Measurements from ENCODE around the gene OIP5. TPM values are rescaled to one million over a fixed set of nuclear protein-coding genes. Genes with fewer than 3 reads are reported as not detected.
A peak's percentile ranks its signal among the peaks of the same experiment; 100 is the strongest.
"Not testable (repeated sequence)": the region's sequence is repeated elsewhere in the genome, so short reads cannot be mapped to it uniquely, and the experiment has no call there.

The OIP5 gene
- total RNA-seq, 1 donor from 2014 or later: 0.62 TPM

DNA sequence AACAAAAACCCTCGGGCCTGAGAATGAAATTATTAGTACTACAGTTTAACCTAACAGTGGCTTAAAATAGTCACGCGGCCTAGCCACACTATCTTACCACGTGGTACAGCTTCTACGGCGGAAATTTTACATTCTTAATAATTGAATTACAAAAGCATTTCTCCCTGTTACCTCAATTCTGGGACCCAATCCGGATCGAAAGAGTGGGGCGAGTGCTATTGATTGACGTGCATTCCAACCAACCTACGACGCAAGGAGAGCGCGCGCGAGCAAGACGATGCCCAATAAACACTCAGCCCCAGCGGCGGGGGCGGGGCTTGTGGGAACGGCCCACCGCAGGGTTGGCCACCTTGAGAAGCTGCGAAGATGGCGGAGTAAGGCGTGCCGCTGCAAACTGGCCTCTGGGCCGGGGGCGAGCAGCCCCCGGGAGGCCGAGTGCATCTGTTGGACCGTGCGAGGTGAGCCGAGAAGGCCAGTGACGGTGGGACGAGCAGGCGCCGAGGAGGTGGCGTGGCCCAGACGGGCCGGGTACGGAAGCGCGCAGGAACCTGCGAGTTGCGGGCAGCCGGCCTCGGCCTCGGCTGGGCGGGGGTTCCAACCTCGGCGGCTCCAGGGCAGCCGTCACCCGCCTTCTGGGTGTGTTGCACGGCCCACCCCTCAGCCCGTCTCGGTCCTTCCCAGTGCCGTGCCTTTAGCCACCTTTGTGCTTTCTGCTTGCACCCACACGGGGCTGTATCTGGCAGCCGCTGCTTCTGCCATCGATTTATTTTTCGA, 48.6 kb downstream of the OIP5 start:
- intact Hi-C loops (cut with micrococcal nuclease): loop anchor here (1.0 to 5.0 kb wide), 8 partner anchors 7 to 1823 kb away; partner anchors contain the start of genes CHP1, INO80, NDUFAF1 and NUSAP1
- no peaks in the 10 kb centered on the region for H3K27me3 Mint-ChIP-seq
- peak overlapping the region; percentile 93 for H3K4me3 Mint-ChIP-seq
- peaks cover 42% of the 10 kb centered on the region for H3K4me1 Mint-ChIP-seq
- H3K9me3 Mint-ChIP-seq: no peaks in the 10 kb centered on the region
- TF ChIP-seq, protein P1, sequence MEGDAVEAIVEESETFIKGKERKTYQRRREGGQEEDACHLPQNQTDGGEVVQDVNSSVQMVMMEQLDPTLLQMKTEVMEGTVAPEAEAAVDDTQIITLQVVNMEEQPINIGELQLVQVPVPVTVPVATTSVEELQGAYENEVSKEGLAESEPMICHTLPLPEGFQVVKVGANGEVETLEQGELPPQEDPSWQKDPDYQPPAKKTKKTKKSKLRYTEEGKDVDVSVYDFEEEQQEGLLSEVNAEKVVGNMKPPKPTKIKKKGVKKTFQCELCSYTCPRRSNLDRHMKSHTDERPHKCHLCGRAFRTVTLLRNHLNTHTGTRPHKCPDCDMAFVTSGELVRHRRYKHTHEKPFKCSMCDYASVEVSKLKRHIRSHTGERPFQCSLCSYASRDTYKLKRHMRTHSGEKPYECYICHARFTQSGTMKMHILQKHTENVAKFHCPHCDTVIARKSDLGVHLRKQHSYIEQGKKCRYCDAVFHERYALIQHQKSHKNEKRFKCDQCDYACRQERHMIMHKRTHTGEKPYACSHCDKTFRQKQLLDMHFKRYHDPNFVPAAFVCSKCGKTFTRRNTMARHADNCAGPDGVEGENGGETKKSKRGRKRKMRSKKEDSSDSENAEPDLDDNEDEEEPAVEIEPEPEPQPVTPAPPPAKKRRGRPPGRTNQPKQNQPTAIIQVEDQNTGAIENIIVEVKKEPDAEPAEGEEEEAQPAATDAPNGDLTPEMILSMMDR (IDR thresholded peaks at IDR 0.05): no peak
- H3K27ac Mint-ChIP-seq: peak overlapping the region; percentile 94
- peaks cover 56% of the 10 kb centered on the region for H3K36me3 Mint-ChIP-seq (ENCODE audit: low read depth)
- ChIA-PET CTCF (interaction anchor here (0.9 kb wide), 1 partner anchor 53 kb away, joined by 3 read pairs; the partner anchor contains the start of gene CHP1), POLR2A (interaction anchor here (0.6 to 2.6 kb wide), 11 partner anchors 8 to 378 kb away, joined by 3 to 30 read pairs (median 4); partner anchors contain the start of genes CHP1, EXD1, INO80 and NUSAP1)
- peak; percentile 98 for ATAC-seq (ENCODE audit: low read depth)
- peak; percentile 94 for DNase-seq

DNA sequence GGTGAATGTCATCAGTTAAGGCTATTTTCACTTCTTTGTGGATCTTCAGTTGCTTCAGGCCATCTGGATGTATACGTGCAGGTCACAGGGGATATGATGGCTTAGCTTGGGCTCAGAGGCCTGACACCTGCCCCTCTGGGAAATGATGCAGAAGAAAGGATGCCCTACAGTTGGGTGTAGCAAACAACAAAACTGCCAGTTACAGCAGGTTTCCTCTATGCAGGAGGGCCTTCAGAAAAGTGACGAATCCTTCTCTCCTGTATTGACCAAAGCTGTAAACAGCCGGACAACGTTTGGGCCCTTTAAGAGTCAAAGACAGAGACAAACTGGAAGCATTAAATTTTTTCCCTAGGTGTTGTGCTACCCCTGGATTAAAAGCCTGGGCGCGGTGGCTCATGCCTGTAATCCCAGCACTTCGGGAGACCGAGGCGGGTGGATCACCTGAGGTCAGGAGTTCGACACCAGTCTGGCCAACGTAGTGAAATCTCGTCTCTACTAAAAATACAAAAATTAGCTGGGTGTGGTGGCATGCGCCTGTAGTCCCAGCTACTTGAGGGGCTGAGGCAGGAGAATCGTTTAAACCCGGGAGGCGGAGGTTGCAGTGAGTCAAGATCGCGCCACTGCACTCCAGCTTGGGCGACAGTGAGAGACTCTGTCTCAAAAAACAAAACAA, 49.3 kb downstream of the OIP5 start:
- ChIA-PET POLR2A (interaction anchor here (0.6 to 2.6 kb wide), 12 partner anchors 8 to 377 kb away, joined by 3 to 30 read pairs (median 4); partner anchors contain the start of genes CHP1, EXD1, INO80 and NUSAP1), CTCF (interaction anchor here (0.9 kb wide), 1 partner anchor 52 kb away, joined by 3 read pairs; the partner anchor contains the start of gene CHP1)
- intact Hi-C loops (cut with micrococcal nuclease): loop anchor here (1.0 to 5.0 kb wide), 7 partner anchors 8 to 1824 kb away; partner anchors contain the start of genes CHP1, INO80, NDUFAF1 and NUSAP1
- peak overlapping the region; percentile 93 for H3K4me3 Mint-ChIP-seq
- H3K27me3 Mint-ChIP-seq; ATAC-seq (ENCODE audit: low read depth); H3K9me3 Mint-ChIP-seq: not testable (repeated sequence)
- peak; percentile 38 for DNase-seq
- peaks cover 39% of the 10 kb centered on the region for H3K4me1 Mint-ChIP-seq
- peak overlapping the region; percentile 94 for H3K27ac Mint-ChIP-seq
- peaks cover 54% of the 10 kb centered on the region for H3K36me3 Mint-ChIP-seq (ENCODE audit: low read depth)

DNA sequence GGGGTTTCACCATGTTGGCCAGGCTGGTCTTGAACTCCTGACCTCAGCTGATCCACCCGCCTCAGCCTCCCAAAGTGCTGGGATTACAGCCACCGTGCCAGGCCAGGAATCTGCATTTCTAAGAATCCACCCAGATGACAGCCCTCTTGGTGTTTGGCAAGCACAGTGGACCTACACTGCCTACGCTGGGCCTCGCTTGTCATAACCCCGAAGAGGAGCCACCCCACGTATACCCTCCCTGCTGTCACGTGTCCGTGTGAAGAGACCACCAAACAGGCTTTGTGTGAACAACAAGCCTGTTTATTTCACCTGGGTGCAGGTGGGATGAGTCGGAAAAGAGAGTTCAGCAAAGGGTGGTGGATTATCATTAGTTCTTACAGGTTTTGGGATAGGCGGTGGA, 50.0 kb downstream of the OIP5 start:
- CTCF ChIA-PET; ATAC-seq (ENCODE audit: low read depth); H3K27me3 Mint-ChIP-seq; H3K9me3 Mint-ChIP-seq; DNase-seq: not testable (repeated sequence)
- H3K36me3 Mint-ChIP-seq (ENCODE audit: low read depth): peaks cover 50% of the 10 kb centered on the region
- peak overlapping the region; percentile 93 for H3K4me3 Mint-ChIP-seq
- intact Hi-C loops (cut with micrococcal nuclease): loop anchor here (2.0 to 5.0 kb wide), 3 partner anchors 120 to 1825 kb away; partner anchors contain the start of genes NDUFAF1, RTF1 and UBR1
- POLR2A ChIA-PET: interaction anchor here (0.6 to 2.6 kb wide), 4 partner anchors 9 to 376 kb away, joined by 3 to 30 read pairs (median 8); partner anchors contain the start of genes CHP1, EXD1, NUSAP1 and OIP5
- H3K27ac Mint-ChIP-seq: peak overlapping the region; percentile 94
- H3K4me1 Mint-ChIP-seq: peaks cover 38% of the 10 kb centered on the region

DNA sequence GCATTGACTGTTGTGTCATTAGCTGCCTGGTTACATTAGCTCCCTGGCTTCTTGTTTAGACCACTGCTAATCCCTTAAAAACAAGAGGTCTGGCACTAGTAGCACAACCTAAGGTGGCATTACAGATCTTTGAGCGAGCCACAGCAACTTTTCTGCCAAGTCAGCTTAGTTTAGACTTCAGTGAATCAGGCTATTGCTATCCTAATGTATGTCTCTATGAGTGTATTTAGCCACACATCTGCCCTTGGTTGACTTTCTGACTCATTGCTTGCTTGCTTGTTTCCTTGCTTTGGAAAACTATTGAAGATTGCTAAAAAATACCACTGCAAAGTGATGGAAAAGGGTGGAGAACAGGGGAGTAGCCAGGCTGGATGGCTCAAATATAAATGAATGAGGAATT, 51.2 kb downstream of the OIP5 start:
- no peak overlapping the region for H3K4me3 Mint-ChIP-seq

DNA sequence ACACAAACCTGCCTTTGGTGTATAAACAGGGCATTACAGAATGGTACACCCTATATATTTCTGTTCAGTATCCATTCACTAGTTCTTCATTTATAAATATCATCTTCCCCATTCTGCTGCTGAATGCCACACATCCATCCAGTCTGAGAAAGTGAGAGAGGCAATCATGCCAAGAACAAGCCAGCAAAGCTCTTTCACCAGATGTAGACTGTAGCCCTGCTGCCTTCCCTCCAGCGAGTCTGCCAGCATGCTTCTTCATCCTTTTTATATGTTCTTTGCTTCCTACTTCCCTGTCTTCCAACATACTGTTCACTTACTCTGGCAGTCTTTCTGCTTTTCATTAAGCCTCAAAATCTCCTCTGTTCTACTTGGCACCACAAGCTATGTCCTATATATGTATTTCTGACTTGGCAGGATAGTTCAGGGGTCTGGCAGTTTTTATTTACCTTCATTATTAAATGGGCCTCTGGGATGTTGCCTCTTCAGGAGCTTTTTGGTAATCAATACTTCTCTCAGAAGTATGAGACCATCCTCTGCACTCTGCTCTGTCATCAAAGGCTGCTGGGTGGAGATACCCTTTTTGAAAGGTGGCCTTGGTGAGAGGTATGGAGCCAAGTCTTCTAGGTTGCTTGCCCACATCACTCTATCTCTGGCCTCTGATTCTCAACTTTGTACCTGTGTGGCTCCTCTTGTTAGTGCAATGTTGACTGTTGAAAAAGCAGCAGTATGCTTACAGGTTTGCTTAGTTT, 52.7 kb downstream of the OIP5 start:
- TF ChIP-seq, protein P1 (IDR thresholded peaks at IDR 0.05): no peak
- H3K36me3 Mint-ChIP-seq (ENCODE audit: low read depth): peaks cover 32% of the 10 kb centered on the region
- no peaks in the 10 kb centered on the region for H3K9me3 Mint-ChIP-seq
- no peaks in the 10 kb centered on the region for H3K27me3 Mint-ChIP-seq
- no peak overlapping the region for H3K4me3 Mint-ChIP-seq
- intact Hi-C loops (cut with micrococcal nuclease): loop anchor here (5.0 kb wide), 2 partner anchors 138 to 1828 kb away; partner anchors contain the start of genes RTF1 and UBR1
- POLR2A ChIA-PET: no interaction called here
- peaks cover 19% of the 10 kb centered on the region for H3K4me1 Mint-ChIP-seq
- no peak for ATAC-seq (ENCODE audit: low read depth)
- peak overlapping the region; percentile 56 for H3K27ac Mint-ChIP-seq
- CTCF ChIA-PET: no interaction called here
- DNase-seq: no peak

More for the DNA sequence above, 51.2 kb downstream of the OIP5 start:
- ChIA-PET CTCF (no interaction called here), POLR2A (interaction anchor here (0.6 kb wide), 1 partner anchor 21 kb away, joined by 6 read pairs; no protein-coding TSS in a partner anchor)
- H3K27me3 Mint-ChIP-seq: no peaks in the 10 kb centered on the region
- TF ChIP-seq, protein P1 (IDR thresholded peaks at IDR 0.05): no peak
- peak overlapping the region; percentile 54 for H3K27ac Mint-ChIP-seq
- H3K9me3 Mint-ChIP-seq: no peaks in the 10 kb centered on the region
- H3K36me3 Mint-ChIP-seq (ENCODE audit: low read depth): peaks cover 45% of the 10 kb centered on the region
- intact Hi-C loops (cut with micrococcal nuclease): loop anchor here (5.0 kb wide), 2 partner anchors 136 to 1826 kb away; partner anchors contain the start of genes RTF1 and UBR1
- DNase-seq (no peak), ATAC-seq (ENCODE audit: low read depth) (no peak)
- H3K4me1 Mint-ChIP-seq: peaks cover 32% of the 10 kb centered on the region
